Stimulated activated CD4-positive, alpha-beta T cell treated with anti-CD3 and anti-CD28 coated beads, Interleukin-12 subunit alpha, Interleukin-12 subunit beta, amount 100 ng/mL, for 4 hours (primary cell): ENCODE measurements around the gene DBNL.

Experiments
- DNase-seq: peaks from one replicate; pipeline ENCODE4 v3.0.0-alpha.2; 2020

The DBNL gene

DNA sequence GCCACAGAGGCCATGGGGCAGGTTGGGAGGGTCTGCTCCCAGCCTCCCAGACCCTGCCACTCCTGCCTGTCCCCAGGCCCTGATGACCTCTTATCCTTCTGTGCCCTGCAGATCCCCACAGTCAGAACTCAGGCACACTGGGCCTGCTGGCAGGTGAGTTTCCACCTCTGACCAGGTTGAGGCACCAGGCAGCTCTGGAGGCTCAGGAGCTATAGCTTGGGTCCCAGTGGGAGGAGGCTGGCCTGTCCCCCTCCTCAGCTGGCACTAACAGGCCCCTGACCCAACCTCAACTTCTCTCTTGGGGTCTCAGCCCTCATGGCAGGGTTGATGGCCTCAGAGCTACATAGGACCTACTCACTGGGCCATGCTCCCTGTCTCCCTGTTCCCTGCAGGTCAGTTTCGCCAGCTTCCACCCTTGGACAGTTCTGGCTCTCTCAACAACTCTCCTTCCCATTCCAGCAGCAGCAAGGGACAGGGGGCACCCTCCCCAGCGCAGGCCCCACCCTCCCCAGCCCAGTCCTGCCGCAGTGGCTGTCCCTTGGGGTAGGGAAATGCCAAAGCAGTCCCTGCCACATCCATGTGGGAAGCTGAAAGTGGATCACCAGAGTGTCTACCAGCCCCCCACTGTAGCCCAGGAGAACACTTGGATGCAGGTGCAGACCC is 56.9 kb downstream of the DBNL start:
- DNase-seq = no peak

DNA sequence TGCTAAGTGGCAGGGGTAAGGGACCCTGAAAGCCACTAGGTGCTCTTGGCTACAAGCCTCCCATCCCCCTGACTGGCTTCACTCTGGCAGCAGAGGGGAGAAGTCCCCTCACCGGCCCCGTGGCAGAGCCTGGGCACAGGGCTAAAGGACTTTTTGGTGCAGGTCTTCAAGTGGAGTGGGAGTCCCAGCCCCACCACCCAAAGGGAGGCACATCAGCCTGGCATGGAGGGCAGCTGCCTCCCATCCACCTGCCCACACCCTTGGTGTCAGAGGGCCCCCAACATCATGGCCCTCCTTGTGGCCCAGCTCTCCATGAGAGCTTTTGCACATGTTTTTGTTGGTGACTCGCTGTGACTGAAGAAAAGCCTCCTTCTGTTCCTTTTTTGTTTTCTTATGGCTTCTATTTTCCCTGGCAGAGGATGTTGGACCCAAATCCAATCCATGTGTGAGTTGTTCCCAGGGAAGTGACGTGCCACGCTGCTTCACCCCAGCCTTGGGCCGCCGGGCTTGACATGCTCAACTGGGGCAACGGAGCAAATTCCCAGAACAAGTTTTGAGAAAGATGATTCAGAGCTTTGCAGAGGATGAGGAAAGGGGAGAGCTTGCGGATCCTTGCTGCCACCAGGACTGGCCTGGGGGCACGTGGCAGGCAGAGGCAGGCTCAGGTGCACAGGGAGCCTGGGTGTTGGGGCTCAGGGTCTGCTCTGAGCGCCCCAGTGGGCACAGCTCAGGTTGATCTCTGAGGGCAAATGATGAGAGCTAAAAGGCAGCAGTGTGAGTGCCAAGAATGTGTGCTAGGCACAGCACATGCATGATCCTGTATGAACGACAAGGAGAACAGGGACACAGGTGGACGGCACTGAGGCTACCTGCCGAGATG is 57.7 kb downstream of the DBNL start:
- no peak for DNase-seq

DNA sequence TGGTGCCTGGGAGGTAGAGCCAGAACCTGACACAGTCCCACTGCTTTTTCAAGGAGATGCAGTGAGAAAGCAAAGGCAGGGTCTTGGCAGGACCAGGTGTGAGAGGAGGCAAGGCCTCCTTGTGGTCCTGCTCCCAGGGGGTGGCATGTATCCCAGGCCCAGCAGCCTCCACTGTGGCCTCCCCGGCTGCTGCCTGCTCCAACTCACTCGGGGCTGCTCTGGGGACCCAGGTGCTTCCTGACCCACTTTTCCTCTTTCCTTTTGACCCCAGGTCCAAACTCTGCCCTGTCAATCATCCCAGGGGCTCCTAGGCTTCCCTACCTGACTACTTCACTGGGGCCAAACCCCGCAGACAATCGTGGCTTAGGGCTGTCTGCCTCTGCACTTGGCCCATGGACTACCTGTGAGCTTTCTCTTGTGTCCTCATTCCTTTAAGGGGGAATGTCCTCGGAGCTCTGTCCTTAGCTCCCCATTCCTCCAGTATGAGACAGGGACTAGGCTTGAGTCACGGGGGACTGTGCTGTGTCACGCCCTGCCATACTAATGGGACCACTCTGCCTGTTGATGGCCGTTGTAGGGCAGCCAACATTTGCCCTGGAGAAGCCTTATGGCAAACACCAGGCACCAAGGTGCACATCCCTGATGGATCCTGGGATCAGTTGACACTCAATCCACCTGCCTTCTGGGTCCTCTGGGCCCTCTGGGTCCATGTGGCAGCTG is 58.5 kb downstream of the DBNL start:
- no peak for DNase-seq

DNA sequence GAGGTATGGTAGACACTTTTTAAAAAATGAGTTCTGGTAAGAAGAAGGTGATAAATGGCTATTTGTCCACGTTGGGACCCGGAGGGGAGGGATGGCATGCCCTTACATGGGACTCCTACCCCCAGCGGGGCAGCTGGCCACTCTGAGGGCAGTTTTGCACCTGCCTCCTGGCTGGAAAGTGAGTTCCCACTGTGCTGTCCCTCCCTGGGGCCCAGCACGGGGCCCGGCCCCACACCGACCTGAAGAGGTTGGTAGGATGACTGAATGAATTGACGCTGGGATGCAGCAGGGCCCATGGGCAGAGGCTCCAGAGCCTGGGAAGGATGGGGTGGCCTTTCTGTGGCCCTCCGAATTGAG is 59.0 kb downstream of the DBNL start:
- no peak for DNase-seq

DNA sequence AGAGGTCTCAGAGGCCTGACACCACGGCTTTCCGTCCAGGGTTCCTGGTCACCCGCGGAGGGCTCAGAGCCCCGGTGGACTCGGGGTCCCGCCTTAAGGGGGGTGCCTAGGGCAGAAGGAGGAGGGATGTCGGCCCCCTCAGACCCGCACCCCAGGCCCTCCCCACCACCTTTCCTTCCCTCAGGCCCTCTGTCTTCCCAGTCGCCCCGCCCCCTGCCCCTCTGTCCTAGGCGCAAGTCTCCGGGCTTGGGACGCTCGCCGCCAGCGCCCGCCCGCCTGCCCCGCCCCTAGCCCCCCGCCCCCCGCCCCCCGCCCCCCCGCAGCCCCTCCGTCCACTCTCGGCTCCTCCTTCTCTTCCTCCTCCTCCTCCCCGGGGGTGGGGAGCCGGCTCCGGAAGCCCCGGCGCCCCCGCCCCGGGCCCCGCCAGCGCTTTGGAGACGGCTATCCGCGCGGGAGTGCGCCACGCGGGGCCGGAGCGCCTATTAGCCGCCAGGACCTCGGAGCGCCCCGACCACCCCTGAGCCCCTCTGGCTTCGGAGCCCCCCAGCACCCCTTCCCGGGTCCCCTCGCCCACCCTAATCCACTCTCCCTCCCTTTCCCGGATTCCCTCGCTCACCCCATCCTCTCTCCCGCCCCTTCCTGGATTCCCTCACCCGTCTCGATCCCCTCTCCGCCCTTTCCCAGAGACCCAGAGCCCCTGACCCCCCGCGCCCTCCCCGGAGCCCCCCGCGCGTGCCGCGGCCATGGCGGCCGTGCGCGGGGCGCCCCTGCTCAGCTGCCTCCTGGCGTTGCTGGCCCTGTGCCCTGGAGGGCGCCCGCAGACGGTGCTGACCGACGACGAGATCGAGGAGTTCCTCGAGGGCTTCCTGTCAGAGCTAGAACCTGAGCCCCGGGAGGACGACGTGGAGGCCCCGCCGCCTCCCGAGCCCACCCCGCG is 59.7 kb downstream of the DBNL start, which contains the start of gene AEBP1:
AEBP1 (plus strand) TSS at position 423 of the 937 bp plus-strand sequence; CDS start at position 744, 321 bp downstream.
- DNase-seq = peak; percentile 43

DNA sequence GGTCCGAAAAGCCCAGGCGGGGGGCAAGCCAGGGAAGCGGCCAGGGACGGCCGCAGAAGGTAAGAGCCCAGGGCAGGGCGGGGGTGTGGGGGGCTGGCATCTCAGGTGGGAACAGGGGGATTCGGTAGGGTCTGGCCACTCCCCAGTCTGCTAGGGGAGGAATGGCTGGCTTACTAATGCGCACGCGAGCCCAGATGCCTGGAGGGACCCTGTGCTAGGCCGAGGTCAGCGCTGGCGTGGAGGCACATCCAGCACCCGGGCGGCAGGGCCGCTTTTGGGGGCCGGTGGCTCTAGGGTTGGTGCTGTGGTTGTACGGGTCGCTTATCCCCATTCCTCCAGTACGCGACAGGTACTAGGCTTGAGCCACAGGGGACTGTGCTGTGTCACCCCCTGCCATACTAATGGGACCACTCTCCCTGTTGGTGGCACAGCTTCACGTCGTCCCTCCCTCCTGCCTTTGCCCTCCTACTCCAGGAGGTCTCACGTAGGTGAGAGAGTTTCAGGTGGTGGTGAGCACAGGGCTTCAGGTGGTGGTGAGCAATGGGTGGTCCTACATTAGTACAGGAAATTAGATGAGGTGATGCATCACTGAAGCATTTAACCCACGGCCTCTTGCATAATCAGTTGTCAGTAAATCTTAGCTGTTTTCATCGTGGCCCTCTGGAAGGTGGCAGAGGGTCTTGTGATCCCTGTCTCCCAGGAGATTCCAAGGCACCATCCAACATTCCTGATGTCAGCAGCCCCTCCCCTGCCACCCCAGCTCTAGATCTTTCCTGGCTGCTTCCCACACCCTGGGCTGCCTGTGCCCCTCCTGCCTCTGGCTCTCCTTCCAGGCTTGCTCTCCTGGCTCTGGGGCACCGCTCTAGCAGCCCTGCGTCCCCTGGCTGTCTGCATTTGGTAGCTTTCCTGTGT is 60.6 kb downstream of the DBNL start:
- no peak for DNase-seq

DNA sequence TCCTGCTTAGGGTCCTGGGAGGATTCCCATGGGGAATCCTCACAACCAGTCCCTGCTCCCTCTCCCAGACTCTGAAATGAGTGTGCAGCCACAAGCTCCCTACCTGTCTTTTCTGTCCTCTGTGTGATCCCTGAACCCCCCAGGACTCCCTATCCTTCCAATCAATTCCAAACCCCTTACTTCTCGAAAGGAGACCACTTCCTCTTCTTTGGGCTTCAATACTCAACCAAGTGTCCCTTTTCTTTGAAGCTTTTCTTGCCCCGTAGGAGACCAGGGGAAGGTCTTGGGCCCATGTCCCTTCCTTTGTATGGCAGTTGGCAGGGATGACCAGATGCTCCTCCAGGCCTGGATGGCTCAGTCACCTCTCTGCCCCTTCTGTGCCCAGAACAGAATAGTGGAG is 61.3 kb downstream of the DBNL start:
- DNase-seq = no peak

DNA sequence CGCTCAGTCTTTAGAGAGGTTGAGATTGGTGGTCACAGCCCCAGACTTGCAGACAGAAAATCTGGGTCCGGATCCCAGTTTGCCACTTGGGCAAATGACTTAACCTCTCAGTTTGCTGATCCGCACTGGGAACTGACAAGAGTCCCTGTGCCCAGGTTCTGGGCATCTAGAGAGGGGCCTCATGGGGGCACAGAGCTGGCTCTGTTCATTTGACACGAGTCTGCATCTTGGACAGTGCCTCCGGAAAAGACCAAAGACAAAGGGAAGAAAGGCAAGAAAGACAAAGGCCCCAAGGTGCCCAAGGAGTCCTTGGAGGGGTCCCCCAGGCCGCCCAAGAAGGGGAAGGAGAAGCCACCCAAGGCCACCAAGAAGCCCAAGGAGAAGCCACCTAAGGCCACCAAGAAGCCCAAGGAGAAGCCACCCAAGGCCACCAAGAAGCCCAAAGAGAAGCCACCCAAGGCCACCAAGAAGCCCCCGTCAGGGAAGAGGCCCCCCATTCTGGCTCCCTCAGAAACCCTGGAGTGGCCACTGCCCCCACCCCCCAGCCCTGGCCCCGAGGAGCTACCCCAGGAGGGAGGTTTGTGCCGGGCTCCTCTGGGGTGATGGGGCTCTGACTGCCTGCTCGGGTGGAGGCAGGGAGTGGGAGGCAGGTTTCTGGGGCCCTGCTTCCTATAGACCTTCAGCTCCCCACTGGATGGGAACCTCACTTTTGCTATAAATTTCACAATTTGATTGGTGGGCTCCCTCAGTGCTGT is 62.0 kb downstream of the DBNL start:
- no peak for DNase-seq

DNA sequence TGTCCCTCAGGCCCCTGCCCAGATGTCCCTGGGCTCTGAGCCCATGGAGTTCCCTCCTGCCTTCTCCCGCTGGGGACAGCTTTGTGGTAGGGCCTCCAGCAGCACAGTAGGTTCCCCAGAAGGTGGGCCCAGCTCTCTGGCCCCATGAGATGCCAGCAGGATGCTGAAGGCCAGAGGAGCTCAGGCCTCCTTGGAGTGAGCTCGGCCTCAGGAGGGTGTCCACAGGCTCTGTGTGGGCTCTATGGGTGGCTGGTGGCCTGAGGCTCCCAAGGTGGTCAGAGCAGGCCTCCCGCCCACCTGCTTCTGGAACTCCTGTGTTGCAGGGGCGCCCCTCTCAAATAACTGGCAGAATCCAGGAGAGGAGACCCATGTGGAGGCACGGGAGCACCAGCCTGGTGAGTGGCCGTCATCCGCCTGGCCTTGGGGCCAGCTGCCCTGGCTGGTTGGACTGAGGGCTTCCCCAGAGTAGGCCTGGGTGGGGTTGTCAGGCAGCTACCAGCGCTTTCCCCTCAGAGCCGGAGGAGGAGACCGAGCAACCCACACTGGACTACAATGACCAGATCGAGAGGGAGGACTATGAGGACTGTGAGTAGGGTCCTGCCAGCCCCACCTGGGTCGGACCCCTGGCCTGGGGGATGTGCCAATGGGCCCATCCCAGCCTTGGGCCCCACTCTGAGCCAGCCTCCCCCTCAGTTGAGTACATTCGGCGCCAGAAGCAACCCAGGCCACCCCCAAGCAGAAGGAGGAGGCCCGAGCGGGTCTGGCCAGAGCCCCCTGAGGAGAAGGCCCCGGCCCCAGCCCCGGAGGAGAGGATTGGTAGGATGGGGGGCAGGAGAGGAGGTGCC is 62.8 kb downstream of the DBNL start:
- DNase-seq = no peak

DNA sequence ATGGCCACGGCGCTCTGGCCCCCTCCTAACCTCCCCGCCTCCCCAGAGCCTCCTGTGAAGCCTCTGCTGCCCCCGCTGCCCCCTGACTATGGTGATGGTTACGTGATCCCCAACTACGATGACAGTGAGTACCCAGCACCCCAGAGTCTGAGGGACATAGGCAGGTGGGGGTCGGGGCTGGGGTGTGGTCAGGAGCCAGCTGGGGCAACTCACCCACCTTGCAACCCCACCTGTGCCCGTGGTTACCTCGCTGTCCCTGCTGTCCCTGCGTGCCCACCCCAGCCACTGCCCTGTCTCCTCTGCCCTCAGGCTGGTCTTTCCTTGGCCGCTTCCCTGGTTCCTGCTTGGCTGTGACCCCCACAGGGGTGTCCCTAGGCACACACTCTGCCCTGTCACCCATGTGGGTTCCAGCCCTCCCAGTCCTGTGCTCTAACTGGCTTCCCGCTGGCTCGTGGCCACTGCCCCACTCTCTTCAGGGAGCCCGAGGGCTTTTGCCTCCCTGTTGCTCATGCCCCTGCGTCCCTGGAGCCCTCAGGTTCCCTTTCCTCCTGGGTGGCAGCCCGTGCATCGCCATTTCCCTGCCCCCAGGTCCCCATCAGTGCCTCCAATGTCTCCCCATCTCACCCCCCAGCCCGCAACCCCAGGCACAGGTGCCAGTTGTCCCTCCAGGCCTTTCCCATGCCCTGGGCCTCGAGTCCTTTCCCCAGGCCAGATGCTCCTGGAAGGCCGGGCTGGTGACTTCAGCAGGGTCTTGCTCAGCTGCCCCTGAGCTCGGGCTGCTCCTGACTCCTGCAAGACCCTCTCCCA is 63.7 kb downstream of the DBNL start:
- DNase-seq = no peak

DNA sequence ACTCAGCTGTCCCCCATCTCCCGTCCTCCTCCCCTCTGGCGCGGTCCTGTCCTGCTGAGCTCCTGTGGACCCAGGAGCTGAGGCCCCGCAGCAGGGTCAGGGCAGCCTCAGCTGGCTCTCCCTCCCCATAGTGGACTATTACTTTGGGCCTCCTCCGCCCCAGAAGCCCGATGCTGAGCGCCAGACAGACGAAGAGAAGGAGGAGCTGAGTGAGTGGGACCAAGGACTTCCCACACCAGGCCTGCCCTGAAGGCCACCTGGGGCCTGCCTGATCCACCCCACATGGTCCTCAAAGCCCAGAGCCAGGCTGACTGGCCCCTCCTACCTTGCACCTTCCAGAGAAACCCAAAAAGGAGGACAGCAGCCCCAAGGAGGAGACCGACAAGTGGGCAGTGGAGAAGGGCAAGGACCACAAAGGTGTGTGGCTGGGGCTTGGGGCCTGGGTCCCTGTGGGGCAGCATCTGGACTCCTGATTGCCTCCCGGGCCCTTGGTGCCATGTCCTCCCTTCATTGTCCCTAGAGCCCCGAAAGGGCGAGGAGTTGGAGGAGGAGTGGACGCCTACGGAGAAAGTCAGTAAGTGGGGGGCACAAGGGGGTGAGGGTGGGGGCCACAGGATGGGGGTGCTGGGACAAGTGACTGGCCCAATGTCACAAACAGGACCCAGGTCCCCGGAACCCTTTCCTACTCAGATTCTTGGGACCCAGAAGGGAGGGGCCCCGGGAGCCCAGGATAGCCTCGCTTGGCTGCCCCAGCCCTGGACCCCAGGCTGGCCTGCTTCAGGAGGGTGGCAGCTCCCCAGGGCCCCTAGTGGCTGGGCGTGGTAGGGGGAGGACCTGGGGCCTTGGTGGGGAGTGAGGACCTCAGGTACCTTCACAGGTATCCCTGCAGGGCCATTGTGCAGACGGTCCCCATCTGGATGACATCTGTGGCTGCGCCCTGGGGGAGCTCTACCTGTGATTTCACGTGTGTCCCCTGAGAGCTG is 64.6 kb downstream of the DBNL start:
- no peak for DNase-seq

DNA sequence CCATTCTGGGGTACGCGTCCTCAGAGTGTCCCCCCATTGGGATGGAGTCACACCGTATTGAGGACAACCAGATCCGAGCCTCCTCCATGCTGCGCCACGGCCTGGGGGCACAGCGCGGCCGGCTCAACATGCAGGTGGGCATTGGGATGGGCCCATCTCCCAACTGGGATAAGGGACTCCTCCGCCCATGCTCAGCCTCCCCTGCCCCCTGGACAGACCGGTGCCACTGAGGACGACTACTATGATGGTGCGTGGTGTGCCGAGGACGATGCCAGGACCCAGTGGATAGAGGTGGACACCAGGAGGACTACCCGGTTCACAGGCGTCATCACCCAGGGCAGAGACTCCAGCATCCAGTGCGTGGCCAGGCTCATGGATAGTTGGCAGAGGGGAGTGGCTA is 65.5 kb downstream of the DBNL start:
- no peak for DNase-seq

DNA sequence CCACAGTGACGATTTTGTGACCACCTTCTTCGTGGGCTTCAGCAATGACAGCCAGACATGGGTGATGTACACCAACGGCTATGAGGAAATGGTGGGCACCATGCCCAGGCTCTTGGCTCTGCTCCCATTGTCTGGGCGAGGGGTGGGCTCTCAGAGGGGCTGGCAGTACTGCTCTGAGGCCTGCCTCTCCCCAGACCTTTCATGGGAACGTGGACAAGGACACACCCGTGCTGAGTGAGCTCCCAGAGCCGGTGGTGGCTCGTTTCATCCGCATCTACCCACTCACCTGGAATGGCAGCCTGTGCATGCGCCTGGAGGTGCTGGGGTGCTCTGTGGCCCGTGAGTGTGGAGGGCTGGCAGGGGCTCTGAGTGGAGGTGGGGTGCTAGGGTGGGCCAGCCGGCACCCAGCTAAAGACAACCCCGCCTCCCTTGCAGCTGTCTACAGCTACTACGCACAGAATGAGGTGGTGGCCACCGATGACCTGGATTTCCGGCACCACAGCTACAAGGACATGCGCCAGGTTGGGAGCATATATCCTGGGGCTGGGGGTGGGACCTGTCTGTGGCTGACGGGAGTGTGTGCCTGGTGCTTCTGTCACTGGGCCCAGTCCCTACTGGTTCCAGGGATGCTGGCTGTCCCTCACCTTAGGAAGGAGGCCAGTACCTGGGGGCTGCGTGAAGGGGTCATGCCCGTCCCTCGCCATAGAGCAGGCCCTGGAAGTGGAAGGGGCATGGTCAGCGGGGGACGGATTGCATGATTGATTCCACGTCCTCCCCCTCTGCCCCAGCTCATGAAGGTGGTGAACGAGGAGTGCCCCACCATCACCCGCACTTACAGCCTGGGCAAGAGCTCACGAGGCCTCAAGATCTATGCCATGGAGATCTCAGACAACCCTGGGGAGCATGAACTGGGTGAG is 66.5 kb downstream of the DBNL start:
- no peak for DNase-seq
